ENCODE data around the gene ADAMTS6. TPM values are rescaled to one million over a fixed set of nuclear protein-coding genes. Genes with fewer than 3 reads are reported as not detected.

ADAMTS6 gene
- polyA plus RNA-seq, 3 donors, result 0.01 TPM; not detected in 2

DNA sequence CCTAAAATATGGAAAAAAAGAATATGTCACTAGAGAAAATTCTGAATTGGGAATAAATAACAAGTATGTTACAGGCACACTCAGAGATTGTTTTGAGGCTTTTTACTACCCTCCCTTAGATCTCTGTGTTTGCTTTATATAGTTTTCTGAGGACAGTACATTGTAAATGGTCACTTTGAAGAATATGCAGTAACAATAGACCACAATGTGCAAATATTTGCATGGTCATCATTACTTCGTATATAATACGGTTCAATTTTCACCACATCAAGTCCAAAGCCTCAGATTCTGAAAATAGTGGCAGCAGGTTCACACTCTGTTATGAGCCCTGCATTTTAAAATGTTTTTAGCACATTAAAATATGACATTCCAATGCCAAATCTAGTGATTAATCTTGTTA, 238.6 kb downstream of the ADAMTS6 start:
- intact Hi-C loops (cut with micrococcal nuclease), result no loop called here
- no peaks in the 10 kb centered on the region for H3K27me3 Mint-ChIP-seq (ENCODE audit: low read depth in 3 of 3)
- H3K4me3 ChIP-seq (replicated peaks in 1 of 3; ENCODE audit: low read depth in 2 of 3, low read length in 3 of 3), result no peak overlapping the region

DNA sequence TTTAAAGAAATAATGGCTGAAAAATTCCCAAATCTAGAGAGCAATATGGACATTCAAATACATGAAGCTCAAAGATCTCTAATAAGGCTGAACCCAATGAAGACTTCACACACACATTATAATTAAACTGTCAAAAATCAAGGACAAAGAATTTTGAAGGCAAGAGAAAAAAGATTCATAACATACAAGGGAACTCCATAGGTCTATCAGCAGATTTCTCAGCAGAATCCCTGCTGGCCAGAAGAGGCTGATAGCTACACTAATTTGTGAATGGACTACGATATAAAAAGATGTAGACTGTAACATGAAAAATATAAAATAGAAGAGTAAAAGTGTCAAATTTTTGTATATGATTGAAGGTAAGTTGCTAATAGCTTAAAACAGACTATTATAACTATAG, 251.9 kb downstream of the ADAMTS6 start:
- WGBS (ENCODE audit: insufficient coverage), result no CpG with 5 or more reads among the region's 1 CpG
- no peaks in the 10 kb centered on the region for H4K20me1 ChIP-seq (ENCODE audit: insufficient read depth, low read length)
- H3K79me2 ChIP-seq (ENCODE audit: insufficient read depth, low read length), result no peaks in the 10 kb centered on the region
- Mint-ChIP-seq H3K4me3 (no peak overlapping the region), H3K9me3 (peaks cover 0 to 19% (median 11%) of the 10 kb centered on the region in 7 donors), H3K27me3 (ENCODE audit: low read depth in 3 of 3) (peaks cover 0 to 2% (median 0%) of the 10 kb centered on the region in 3 donors), H3K4me1 (no peaks in the 10 kb centered on the region), H3K36me3 (no peaks in the 10 kb centered on the region), H3K27ac (no peak overlapping the region)
- no peak overlapping the region for H3K4me3 ChIP-seq (replicated peaks in 1 of 3; ENCODE audit: low read depth in 2 of 3, low read length in 3 of 3)
- H3K36me3 ChIP-seq (replicated peaks in 1 of 2; ENCODE audit: control insufficient read depth in 1 of 2, insufficient read depth in 2 of 2, low read length in 2 of 2), result no peaks in the 10 kb centered on the region
- TF ChIP-seq, protein P1, sequence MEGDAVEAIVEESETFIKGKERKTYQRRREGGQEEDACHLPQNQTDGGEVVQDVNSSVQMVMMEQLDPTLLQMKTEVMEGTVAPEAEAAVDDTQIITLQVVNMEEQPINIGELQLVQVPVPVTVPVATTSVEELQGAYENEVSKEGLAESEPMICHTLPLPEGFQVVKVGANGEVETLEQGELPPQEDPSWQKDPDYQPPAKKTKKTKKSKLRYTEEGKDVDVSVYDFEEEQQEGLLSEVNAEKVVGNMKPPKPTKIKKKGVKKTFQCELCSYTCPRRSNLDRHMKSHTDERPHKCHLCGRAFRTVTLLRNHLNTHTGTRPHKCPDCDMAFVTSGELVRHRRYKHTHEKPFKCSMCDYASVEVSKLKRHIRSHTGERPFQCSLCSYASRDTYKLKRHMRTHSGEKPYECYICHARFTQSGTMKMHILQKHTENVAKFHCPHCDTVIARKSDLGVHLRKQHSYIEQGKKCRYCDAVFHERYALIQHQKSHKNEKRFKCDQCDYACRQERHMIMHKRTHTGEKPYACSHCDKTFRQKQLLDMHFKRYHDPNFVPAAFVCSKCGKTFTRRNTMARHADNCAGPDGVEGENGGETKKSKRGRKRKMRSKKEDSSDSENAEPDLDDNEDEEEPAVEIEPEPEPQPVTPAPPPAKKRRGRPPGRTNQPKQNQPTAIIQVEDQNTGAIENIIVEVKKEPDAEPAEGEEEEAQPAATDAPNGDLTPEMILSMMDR (IDR thresholded peaks at IDR 0.05), result no peak
- no peaks in the 10 kb centered on the region for H3K27me3 ChIP-seq (ENCODE audit: control insufficient read depth in 2 of 2, insufficient read depth in 2 of 2, low read length in 2 of 2)
- no peak overlapping the region for H3K27ac ChIP-seq (ENCODE audit: low read depth in 1 of 2, low read length in 2 of 2)
- H3K9me3 ChIP-seq (replicated peaks in 1 of 2; ENCODE audit: control insufficient read depth in 1 of 2, insufficient read depth in 1 of 2, low read length in 2 of 2), result peaks cover 0 to 10% of the 10 kb centered on the region in 2 donors
- no peak overlapping the region for H3K4me2 ChIP-seq (replicated peaks; ENCODE audit: extremely low read depth, low read length, poor library complexity, severe bottlenecking)
- no peak for DNase-seq
- intact Hi-C loops (cut with micrococcal nuclease), result no loop called here
- no peaks in the 10 kb centered on the region for H3K4me1 ChIP-seq (ENCODE audit: control insufficient read depth in 1 of 2, insufficient read depth in 2 of 2, low read length in 2 of 2)
- no peak overlapping the region for H3K9ac ChIP-seq (ENCODE audit: insufficient read depth, low read length, poor library complexity, severe bottlenecking)
- H2AFZ ChIP-seq (ENCODE audit: insufficient read depth, low read depth, low read length, poor library complexity, severe bottlenecking), result no peak overlapping the region

More for the DNA sequence above, 238.6 kb downstream of the ADAMTS6 start:
- WGBS (ENCODE audit: insufficient coverage), result 95% methylated on average over 2 of the region's 2 CpGs
- Mint-ChIP-seq H3K4me3 (no peak overlapping the region), H3K27ac (no peak overlapping the region), H3K36me3 (no peaks in the 10 kb centered on the region), H3K9me3 (peaks cover 0 to 2% (median 1%) of the 10 kb centered on the region in 7 donors), H3K4me1 (no peaks in the 10 kb centered on the region)
- Histone ChIP-seq H3K4me1 (ENCODE audit: control insufficient read depth in 1 of 2, insufficient read depth in 2 of 2, low read length in 2 of 2) (no peaks in the 10 kb centered on the region), H3K9me3 (replicated peaks in 1 of 2; ENCODE audit: control insufficient read depth in 1 of 2, insufficient read depth in 1 of 2, low read length in 2 of 2) (no peaks in the 10 kb centered on the region), H3K4me2 (replicated peaks; ENCODE audit: extremely low read depth, low read length, poor library complexity, severe bottlenecking) (no peak overlapping the region), H3K9ac (ENCODE audit: insufficient read depth, low read length, poor library complexity, severe bottlenecking) (no peak overlapping the region), H3K36me3 (replicated peaks in 1 of 2; ENCODE audit: control insufficient read depth in 1 of 2, insufficient read depth in 2 of 2, low read length in 2 of 2) (no peaks in the 10 kb centered on the region), H3K27me3 (ENCODE audit: control insufficient read depth in 2 of 2, insufficient read depth in 2 of 2, low read length in 2 of 2) (no peaks in the 10 kb centered on the region), H2AFZ (ENCODE audit: insufficient read depth, low read depth, low read length, poor library complexity, severe bottlenecking) (no peak overlapping the region), H3K27ac (ENCODE audit: low read depth in 1 of 2, low read length in 2 of 2) (no peak overlapping the region), H3K79me2 (ENCODE audit: insufficient read depth, low read length) (no peaks in the 10 kb centered on the region), H4K20me1 (ENCODE audit: insufficient read depth, low read length) (no peaks in the 10 kb centered on the region)
- TF ChIP-seq, protein P1 (IDR thresholded peaks at IDR 0.05), result no peak
- no peak for DNase-seq

Data from CD14-positive monocyte (primary cell).